ENCODE measurements around the gene OGDH. TPM values are rescaled to one million over a fixed set of nuclear protein-coding genes. Genes with fewer than 3 reads are reported as not detected.

OGDH gene
- total and polyA plus RNA-seq, 2 experiments from 2014 or later, result 31.4 to 75.3 TPM

DNA sequence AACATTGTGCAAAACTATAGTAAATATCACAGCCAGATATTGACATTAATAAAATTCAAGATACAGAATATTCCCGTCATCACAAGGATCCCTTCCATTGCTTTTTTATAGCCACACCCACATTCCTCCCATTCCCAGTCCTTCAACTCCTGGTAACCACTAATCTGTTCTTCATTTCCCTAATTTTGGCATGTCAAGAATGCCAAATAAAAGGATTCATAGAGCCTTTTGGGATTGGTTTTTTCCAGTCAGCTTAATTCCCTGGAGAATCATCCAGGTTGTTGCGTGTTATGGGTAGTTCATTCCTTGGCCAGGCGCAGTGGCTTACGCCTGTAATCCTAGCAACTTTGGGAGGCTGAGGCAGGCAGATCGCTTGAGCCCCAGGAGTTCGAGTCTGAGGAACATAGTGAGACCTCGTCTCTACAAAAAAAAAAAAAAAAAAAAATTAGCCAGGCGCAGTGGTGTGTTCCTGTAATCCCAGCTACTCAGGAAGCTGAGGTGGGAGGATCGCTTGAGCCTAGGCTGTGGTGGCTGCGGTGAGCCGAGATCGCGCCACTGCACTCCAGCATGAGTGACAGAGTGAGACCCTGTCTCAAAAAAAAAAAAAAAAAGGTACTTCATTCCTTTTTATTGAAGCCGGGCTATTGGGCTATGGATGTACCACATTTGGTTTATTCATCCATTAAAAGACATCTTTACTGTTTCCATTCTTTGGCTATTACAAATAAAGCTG lies 2.7 kb downstream of the OGDH start:
- Histone ChIP-seq H3K27ac (peak overlapping the region; percentile 83), H3K9me3 (ENCODE audit: low read depth) (no peaks in the 10 kb centered on the region), H3K4me3 (peak overlapping the region; percentile 27), H3K9ac (peak overlapping the region; percentile 53), H3K79me2 (ENCODE audit: insufficient read depth) (peaks cover 69% of the 10 kb centered on the region), H4K20me1 (ENCODE audit: insufficient read depth) (no peaks in the 10 kb centered on the region), H3K4me2 (ENCODE audit: unreplicated experiment) (peak overlapping the region; percentile 69), H2AFZ (no peak overlapping the region), H3K4me1 (ENCODE audit: insufficient read depth) (peaks cover 25% of the 10 kb centered on the region), H3K36me3 (ENCODE audit: low read depth) (no peaks in the 10 kb centered on the region), H3K9me2 (ENCODE audit: insufficient read depth) (no peaks in the 10 kb centered on the region), H3F3A (ENCODE audit: insufficient read depth) (peaks cover 33% of the 10 kb centered on the region), H3K27me3 (replicated peaks; ENCODE audit: insufficient read depth) (no peaks in the 10 kb centered on the region)
- DNase-seq, result peak; percentile 77
- 42 to 50% methylated on average over 14 of the region's 14 CpGs for WGBS, 2 experiments (ENCODE audit: low coverage in 1 of 2, low lambda C conversion rate in 2 of 2, missing lambda C conversion rate in 2 of 2)
- no peak for TF ChIP-seq EZH2phosphoT487 (IDR thresholded peaks at IDR 0.05; ENCODE audit: insufficient read depth, low read depth)
- no peak for TF ChIP-seq EZH2 (IDR thresholded peaks at IDR 0.05; ENCODE audit: insufficient read depth, poor library complexity, severe bottlenecking)
- in situ Hi-C loops (cut with MboI), result no loop called here

DNA sequence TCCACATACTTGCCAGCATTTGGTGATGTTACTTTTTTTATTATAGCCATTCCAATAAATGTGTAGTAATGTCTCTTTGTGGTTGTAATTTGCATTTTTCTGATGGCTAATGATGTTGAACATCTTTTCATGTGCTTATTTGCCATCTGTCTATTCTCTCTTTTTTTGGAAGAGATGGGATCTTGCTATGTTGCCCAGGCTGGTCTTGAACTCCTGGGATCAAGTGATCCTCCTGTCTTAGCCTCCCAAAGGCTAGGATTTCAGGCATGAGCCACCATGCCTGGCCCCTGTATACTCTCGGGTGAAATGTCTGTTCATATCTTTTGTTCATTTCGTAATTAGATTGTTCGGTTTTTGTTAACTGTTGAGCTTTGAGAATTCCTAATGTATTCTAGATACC lies 3.4 kb downstream of the OGDH start:
- TF ChIP-seq EZH2phosphoT487 (IDR thresholded peaks at IDR 0.05; ENCODE audit: insufficient read depth, low read depth), result no peak
- no peak for TF ChIP-seq EZH2 (IDR thresholded peaks at IDR 0.05; ENCODE audit: insufficient read depth, poor library complexity, severe bottlenecking)
- in situ Hi-C loops (cut with MboI), result no loop called here
- DNase-seq, result no peak
- H3K36me3 ChIP-seq (ENCODE audit: low read depth), result no peaks in the 10 kb centered on the region
- peak overlapping the region; percentile 27; the same call in 1 of the 2 replicates for H3K4me3 ChIP-seq
- H3K4me1 ChIP-seq (ENCODE audit: insufficient read depth), result peaks cover 25% of the 10 kb centered on the region
- H3K9me3 ChIP-seq (ENCODE audit: low read depth), result no peaks in the 10 kb centered on the region
- H3K27ac ChIP-seq, result peak overlapping the region; percentile 83
- H3K27me3 ChIP-seq (replicated peaks; ENCODE audit: insufficient read depth), result no peaks in the 10 kb centered on the region
- no peaks in the 10 kb centered on the region for H4K20me1 ChIP-seq (ENCODE audit: insufficient read depth)
- peak overlapping the region; percentile 69 for H3K4me2 ChIP-seq (ENCODE audit: unreplicated experiment)
- peaks cover 76% of the 10 kb centered on the region for H3K79me2 ChIP-seq (ENCODE audit: insufficient read depth)
- WGBS, 2 experiments (ENCODE audit: low coverage in 1 of 2, low lambda C conversion rate in 2 of 2, missing lambda C conversion rate in 2 of 2), result 96 to 100% methylated on average over 3 of the region's 3 CpGs
- no peak overlapping the region for H2AFZ ChIP-seq
- H3K9ac ChIP-seq, result peak overlapping the region; percentile 53; the same call in 1 of the 2 replicates
- no peaks in the 10 kb centered on the region for H3K9me2 ChIP-seq (ENCODE audit: insufficient read depth)
- peaks cover 33% of the 10 kb centered on the region for H3F3A ChIP-seq (ENCODE audit: insufficient read depth)

DNA sequence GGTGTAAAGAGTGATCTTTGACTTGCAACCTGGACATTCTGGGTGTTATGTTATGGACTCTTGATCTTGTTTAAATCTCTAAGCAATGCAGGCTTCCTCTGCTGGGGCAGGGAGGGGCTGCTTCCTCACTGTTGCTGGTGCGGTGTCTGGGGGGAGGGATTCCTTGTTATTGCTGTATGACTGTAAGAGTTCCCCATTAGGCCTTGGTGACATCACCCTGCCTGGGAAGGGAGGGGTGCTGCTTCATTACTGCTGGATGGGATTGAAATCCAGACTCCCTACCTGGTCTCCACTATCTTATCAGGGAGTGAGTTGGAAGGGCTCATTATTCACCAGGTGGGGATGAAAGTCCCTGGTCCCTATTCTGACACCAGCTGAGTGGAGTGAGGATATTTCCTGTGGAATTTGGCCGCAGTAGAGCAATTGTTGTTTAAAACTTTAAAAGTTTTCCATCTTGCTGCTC lies 8.8 kb downstream of the OGDH start:
- no peaks in the 10 kb centered on the region; the same call in 1 of the 2 replicates for H3K36me3 ChIP-seq (ENCODE audit: low read depth)
- no peak overlapping the region; the same call in 1 of the 2 replicates for H3K9ac ChIP-seq
- no peaks in the 10 kb centered on the region for H3K27me3 ChIP-seq (replicated peaks; ENCODE audit: insufficient read depth)
- in situ Hi-C loops (cut with MboI), result no loop called here
- no peak overlapping the region for H3K4me2 ChIP-seq (ENCODE audit: unreplicated experiment)
- peak overlapping the region; percentile 26; the same call in 1 of the 2 replicates for H3K27ac ChIP-seq
- H3K9me2 ChIP-seq (ENCODE audit: insufficient read depth), result no peaks in the 10 kb centered on the region
- 63 to 69% methylated on average over 2 of the region's 2 CpGs for WGBS, 2 experiments (ENCODE audit: low coverage in 1 of 2, low lambda C conversion rate in 2 of 2, missing lambda C conversion rate in 2 of 2)
- no peak overlapping the region for H3K4me3 ChIP-seq
- TF ChIP-seq EZH2phosphoT487 (IDR thresholded peaks at IDR 0.05; ENCODE audit: insufficient read depth, low read depth) (no peak), EZH2 (IDR thresholded peaks at IDR 0.05; ENCODE audit: insufficient read depth, poor library complexity, severe bottlenecking) (no peak)
- no peaks in the 10 kb centered on the region for H4K20me1 ChIP-seq (ENCODE audit: insufficient read depth)
- H3K4me1 ChIP-seq (ENCODE audit: insufficient read depth), result peaks cover 31% of the 10 kb centered on the region
- H3K9me3 ChIP-seq (ENCODE audit: low read depth), result no peaks in the 10 kb centered on the region
- peak; percentile 67 for DNase-seq
- peaks cover 96% of the 10 kb centered on the region for H3K79me2 ChIP-seq (ENCODE audit: insufficient read depth)
- no peak overlapping the region for H2AFZ ChIP-seq
- peaks cover 22% of the 10 kb centered on the region for H3F3A ChIP-seq (ENCODE audit: insufficient read depth)

- Histone ChIP-seq H3K9me2 (ENCODE audit: insufficient read depth) (no peaks in the 10 kb centered on the region), H3K4me3 (no peak overlapping the region), H3K9ac (no peak overlapping the region), H3K27me3 (replicated peaks; ENCODE audit: insufficient read depth) (no peaks in the 10 kb centered on the region), H3K79me2 (ENCODE audit: insufficient read depth) (peaks cover 96% of the 10 kb centered on the region), H2AFZ (no peak overlapping the region), H3K36me3 (ENCODE audit: low read depth) (no peaks in the 10 kb centered on the region; the same call in 1 of the 2 replicates), H3K9me3 (ENCODE audit: low read depth) (no peaks in the 10 kb centered on the region), H4K20me1 (ENCODE audit: insufficient read depth) (no peaks in the 10 kb centered on the region), H3K4me2 (ENCODE audit: unreplicated experiment) (no peak overlapping the region), H3K27ac (peak overlapping the region; percentile 26; the same call in 1 of the 2 replicates), H3F3A (ENCODE audit: insufficient read depth) (peaks cover 17% of the 10 kb centered on the region), H3K4me1 (ENCODE audit: insufficient read depth) (peaks cover 35% of the 10 kb centered on the region)
- 83 to 93% methylated on average over 5 of the region's 5 CpGs for WGBS, 2 experiments (ENCODE audit: low coverage in 1 of 2, low lambda C conversion rate in 2 of 2, missing lambda C conversion rate in 2 of 2)
- no peak for DNase-seq
- TF ChIP-seq EZH2phosphoT487 (IDR thresholded peaks at IDR 0.05; ENCODE audit: insufficient read depth, low read depth) (no peak), EZH2 (IDR thresholded peaks at IDR 0.05; ENCODE audit: insufficient read depth, poor library complexity, severe bottlenecking) (no peak)
- in situ Hi-C loops (cut with MboI), result no loop called here
Measured at GRCh38 chr7:44615793-44616192, 9.4 kb downstream of the OGDH start.
